PC-9 (cell line): ENCODE results near the gene CEP350.

ENCODE experiments used
- EZH2 ChIP-seq: fragments of 200-600 bp; sonication (generic); IDR thresholded peaks from 2 replicates; pipeline ENCODE4 v1.8.0; 2017; ENCODE audit warnings: antibody characterized with exemption, low read depth
- TF ChIP-seq, protein P1 (sequence below): fragments of 200-600 bp; sonication (generic); conservative IDR thresholded peaks from 2 replicates; pipeline ENCODE4 v1.6.1; 2017; ENCODE audit warnings: mixed run types, antibody characterized with exemption, mild to moderate bottlenecking, moderate library complexity

DNA sequence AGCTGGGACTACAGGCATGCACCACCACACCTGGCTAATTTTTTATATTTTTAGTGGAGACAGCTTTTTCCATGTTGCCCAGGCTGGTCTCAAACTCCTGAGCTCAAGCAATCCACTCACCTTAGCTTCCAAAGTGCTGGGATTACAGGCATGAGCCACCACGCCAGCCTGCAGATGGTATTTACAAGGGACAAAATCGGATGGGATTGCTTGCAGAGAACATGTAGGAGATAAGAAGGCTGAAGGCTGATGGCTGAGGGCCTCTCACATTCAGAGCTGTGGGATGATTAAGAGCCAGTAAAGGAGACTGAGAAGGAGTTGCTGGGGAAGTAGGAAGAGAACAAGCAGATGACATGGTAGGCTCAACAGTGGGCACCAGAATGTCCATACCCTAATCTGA lies 176.0 kb downstream of the CEP350 start:
- no peak for TF ChIP-seq EZH2
- TF ChIP-seq, protein P1, sequence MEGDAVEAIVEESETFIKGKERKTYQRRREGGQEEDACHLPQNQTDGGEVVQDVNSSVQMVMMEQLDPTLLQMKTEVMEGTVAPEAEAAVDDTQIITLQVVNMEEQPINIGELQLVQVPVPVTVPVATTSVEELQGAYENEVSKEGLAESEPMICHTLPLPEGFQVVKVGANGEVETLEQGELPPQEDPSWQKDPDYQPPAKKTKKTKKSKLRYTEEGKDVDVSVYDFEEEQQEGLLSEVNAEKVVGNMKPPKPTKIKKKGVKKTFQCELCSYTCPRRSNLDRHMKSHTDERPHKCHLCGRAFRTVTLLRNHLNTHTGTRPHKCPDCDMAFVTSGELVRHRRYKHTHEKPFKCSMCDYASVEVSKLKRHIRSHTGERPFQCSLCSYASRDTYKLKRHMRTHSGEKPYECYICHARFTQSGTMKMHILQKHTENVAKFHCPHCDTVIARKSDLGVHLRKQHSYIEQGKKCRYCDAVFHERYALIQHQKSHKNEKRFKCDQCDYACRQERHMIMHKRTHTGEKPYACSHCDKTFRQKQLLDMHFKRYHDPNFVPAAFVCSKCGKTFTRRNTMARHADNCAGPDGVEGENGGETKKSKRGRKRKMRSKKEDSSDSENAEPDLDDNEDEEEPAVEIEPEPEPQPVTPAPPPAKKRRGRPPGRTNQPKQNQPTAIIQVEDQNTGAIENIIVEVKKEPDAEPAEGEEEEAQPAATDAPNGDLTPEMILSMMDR = no peak
